GM18498 (cell line): ENCODE results near the gene ALDOA.
A peak's percentile ranks its signal among the peaks of the same experiment; 100 is the strongest.

Experiments
- ATAC-seq: cut with Tn5 transposase; IDR thresholded peaks from one replicate; pipeline ENCODE4 v1.9.1; 2021; ENCODE audit warnings: mild to moderate bottlenecking, moderate library complexity; ENCODE audit not compliant: unreplicated experiment

ALDOA gene

DNA sequence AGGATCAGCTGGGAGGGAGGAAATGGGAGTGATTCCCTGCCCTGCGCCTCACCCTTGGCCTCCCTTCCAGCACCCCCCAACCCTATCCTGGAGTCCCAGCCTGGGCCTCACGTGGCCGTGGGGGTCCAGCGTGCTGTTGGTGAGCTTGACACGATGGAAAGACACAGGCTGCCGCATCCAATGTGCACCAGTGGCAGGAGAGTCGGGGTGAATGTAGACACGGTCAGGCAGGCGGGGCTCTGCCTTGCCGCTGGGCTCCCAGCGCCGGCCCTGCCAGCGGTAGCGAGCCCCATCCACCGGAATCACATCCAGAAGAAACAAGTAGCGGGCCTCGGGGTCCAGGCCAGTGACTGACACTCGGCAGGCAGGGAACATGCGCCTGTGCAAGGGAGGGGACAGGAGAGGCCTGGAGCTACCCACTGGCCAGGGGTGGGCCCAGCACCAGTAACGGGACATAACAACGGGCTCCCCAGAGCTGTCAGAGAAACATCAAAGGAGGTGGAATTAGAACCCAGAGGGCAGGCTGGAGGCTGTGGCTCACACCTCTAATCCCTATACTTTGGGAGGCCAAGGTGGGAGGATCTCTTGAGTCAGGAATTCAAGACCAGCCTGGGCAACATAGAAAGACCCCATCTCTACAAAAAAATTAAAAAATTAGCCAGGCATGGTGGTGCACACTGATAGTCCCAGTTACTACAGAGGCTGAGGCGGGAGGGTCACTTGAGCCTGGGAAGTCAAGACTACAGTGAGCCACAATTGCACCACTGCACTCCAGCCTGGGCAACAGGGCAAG, 23.5 kb downstream of the ALDOA start:
- no peak for ATAC-seq

DNA sequence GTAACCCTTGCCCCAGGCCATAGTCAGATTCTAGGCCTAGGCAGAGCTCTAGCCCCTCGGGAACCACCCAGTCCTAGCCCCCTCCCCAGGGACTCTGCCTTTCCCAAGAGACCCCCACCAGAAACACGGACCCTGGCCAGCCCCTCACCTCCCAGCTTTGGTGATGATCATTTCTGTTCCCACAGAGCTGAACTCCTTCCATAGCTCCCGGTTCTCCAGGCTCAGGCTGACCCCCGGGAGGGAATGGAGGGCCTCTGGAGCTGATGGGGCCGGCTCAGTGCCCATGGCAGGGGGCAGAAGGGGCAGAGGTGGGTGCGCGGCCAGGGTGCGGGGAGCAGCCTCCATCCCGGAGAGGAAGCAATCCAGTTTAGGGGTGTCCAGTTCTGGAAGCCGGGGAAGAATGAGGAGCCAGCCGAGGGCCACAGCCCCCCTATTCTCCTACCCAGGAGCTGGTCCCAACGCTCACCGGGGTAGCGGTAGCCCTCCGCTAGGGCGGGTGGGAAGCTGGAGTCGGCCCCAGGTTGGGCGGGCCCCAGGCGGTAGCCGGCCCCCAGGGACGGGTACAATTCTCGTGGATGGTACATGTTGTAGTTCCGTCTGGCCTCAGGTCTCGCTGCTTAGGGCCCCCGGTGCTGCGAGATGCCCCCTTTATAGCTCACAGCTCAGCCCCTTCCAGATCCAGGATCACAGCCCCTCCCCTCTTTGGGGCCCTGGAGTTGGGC, 25.2 kb downstream of the ALDOA start:
- ATAC-seq, result no peak

DNA sequence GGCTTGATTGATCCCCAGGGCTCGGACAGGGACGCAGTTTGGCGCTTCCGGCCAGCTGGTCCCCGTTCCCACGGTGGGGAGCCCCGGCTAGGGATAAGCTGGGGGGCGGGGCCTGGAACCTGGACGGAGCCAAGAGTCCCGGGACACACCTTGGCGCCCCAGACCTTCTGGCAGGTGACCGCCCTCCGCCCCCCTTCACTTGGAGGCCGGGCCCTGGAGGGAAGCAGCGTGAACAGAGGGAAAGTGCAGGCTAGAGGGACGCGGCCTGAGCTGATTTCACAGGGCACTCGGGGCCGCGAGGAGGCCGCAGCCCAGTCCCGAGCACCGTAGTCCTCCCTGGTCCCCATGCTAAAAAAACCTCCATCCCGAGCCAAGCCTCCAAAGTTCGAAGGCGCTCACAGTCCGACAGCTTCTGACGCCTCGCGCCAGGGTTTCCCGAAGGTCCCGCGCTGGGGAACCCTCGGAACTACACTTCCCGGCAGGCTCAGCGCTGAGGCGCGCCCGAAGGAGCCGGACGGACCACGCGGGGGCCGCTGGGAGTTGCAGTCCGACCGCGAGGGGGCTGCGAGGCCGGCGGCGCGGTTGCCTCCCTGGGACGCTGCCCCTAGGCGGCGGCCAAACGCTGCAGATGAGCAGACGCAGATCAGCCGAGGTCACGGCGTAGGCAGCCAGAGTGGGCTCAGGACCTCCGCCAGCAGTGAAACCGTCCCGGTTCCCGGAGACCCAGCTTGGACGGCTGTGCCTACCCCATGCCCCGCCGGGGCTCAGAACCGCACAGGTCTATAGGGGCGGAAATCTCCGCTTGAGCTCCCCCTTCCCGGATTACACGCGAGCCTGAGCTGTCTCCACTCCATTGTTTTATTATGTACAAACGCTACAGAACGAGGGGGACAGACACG, 26.2 kb downstream of the ALDOA start, which contains the start of gene TBX6:
Gene TBX6, minus strand, starts transcription at position 451 of the 899 bp plus-strand sequence. CDS start 731 bp downstream, outside the sequence.
- peak; percentile 73 for ATAC-seq

DNA sequence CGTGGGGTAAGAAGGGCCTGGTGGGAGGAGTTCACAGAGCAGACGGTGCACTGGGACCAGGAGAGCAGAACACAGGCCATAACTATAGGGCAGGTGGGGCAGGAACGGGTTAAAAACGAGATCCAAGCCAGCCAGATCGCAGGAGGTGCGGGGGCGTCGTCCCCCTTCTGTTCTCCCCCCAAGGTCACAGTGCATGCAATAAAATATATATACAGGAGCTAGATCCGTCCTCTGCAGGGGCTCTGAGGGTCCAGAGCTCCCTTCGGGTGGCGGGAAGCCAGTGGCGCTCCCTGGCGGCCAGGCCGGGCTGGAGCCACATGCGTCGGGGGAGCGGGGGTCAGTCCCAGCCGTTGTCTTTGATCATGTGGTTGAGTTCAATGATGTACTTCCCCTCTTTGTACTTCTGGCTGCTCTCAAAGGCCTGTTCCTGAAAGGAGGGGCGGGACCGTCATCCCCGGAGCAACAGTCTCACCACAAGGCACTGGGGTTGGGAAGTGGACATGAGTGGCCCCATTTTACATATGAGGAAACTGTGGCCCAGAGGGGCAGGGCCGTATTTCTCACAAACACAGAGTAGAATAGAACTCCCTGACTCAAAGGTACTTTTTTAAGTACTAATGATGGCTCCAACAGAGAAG, 26.9 kb downstream of the ALDOA start:
- ATAC-seq, result peak; percentile 44

DNA sequence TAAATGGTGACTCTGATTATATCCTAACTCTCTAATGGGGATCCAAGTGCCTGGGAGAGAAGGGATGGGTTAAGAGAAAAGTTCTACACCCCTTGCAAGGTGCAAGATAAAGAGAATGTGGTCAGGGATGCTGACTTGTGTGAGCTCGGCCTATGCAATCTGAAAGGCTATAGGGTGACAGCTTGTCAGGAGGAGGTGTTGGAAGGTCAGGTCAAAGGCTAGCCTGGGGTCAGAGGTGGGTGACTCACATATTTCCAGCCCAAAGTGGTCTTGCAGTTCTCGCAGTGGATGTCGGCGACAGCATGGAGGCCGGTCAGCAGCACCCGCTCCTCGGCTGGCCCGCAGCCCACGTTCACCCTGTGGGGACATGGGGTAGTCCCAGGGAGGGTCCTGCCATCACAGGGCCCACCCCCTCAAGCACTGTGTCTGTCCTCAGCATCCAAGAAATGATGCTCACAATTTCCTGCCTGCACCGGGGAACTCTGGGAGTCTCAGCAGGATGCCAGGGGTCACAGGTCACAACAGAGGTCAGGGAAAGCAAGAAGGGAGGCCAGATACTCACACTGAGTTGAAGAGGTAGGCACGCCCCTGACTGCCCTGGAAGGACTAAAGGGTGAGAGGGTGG, 29.1 kb downstream of the ALDOA start:
- ATAC-seq, result no peak

DNA sequence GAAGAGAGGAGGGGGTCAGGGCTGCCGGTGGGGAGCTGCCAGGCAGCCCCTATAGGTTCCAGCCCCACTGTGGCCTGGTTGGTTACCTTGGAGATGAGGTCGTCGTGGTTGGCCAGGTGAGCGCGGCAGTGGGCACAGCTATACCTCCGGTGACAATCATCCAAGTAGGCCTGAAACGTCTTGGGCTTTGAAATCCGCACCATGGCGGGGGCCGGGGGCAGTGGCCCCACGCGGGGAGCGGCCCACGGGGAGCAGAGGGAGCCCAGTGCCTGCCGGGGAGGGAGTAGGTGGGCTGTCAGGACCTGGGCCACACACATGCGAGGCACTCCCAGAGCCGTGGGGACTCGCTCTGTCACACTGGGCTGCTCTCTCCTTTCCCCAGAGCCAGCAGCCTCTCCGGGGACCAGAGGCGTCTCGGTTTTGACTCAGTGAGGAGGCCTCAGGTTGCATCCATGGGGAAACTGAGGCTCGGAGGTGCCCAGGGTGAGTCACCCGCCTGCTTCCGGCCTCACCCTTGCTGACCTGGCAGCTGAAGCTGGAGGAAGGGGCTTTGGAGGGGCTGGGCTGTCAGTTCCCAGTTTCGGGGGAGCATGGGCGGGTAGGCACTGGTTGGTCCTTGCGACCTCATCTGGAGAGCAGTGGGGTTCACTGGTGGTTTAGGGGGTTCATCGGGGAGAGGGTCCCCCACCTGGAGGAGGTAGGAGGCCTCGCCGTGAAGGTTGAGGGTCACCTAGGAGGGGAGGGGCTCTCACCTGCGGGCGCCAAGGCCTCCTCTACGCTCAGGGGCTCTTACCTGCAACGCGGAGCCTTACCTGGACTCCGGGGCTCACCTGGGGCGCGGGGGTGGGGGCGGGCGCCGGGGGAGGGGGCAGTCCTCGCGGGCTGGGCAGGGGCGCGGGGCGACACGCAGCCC, 29.9 kb downstream of the ALDOA start:
- ATAC-seq, result no peak

DNA sequence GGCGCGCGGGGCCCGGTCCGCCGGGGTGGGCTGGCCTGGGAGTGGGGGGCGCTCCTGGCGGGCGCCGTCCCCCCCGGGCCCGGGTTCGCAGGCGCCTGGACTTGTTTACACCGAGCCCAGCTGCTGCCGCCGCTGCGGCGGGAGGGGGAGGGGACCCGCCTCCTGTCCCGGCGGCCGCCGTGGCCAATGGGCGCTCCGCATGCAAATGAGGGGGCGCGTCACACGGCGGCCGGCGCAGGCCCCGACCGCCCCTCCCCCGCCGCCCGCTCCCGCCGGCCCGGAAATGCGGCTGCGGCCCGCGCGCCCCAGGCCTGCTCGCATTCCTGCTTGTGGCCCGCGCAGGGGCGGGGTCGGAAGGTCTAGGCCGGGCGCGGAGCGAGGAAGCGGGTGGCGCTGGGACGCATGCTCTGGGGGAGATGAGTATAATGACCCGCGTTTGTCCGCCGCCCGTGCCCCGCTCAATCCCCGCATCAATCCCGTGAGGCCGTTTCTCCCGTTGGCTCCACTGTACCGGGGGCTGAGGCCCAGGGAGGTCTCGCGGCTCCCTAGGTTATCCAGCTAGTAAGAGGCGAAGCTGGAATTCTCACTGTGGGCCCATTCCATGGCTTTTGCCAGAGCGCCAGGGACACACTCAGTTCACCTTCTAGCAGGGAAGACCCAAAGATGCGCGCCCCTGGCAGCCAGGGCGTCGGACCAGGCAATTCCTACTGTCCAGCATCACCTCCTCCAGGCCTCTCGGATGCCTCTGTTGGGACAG, 30.7 kb downstream of the ALDOA start, which contains the start of gene YPEL3:
Gene YPEL3, minus strand, starts transcription at position 109 of the 757 bp plus-strand sequence. CDS start 731 bp downstream, outside the sequence.
- peak; percentile 65 for ATAC-seq

DNA sequence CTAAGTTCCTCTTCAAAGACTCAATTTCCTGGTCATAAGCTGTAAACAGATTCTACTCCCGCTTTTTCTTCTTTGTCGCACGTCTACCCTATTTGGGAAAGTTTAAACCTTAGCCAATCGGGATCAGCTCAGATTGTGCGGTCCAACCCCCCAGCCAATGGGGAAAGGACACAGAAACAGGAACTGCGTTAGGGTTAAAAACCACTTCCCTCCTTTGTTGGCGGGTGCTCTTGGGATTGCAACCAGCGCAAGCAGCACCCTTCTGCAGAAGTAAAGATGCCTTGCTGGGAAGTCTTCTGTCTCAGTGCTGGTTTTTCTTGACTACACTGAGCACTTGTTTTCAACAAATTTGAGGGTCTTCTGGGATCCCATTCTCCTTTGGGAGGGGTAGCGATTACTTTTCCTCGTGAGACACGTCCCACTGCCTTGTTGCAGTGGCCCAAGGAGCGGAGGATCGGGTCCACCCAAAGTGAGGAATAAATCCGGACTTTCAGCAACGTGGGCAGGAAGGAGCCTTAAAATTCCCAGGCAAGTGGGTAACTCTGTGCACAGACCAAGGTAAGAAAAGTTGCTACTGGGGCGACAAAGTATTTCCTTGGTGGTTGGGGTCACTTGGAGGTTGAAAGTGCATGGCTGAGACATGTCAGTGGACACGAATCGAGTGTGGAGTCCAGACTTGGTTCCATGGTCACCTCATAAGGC, 31.5 kb downstream of the ALDOA start:
- ATAC-seq, result no peak

DNA sequence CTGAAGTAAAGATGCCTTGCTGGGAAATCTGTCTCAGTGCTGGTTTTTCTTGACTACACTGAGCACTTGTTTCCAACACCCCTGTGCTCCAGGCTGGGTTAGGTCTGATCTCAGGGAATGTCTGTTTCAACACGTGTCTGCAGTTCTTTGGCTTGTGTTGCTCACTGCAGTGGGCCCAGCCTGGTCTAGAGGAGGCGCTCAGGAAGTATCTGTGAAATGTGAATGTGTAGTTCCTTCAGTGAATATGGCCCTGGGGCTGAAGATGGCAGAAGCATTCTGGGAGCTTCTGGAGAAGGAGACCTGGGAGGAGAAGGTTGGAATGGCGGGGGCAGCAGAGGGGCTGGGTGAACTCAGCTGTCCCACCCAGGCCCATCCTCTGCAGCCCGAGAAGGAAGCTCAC, 38.5 kb downstream of the ALDOA start:
- ATAC-seq, result no peak

DNA sequence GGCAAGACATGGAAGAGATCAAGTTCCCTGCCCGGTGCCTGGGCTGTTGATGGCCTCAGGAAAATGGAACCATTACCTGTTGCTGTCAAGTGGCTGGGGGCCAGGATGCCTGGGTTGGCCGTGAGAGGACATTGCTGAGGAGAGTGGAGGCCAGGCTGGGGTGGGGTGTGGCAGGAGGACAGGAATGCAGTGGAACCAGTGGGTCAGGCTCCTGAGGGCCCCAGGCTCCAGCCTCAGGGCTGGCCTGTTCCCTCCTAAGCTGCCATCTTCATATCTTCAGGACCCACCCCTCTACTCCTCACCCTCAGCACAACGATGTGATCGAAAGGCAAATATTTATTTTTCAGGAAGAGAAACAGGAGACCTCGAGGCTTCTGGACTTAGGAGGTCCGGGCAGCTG, 38.9 kb downstream of the ALDOA start:
- ATAC-seq, result no peak

DNA sequence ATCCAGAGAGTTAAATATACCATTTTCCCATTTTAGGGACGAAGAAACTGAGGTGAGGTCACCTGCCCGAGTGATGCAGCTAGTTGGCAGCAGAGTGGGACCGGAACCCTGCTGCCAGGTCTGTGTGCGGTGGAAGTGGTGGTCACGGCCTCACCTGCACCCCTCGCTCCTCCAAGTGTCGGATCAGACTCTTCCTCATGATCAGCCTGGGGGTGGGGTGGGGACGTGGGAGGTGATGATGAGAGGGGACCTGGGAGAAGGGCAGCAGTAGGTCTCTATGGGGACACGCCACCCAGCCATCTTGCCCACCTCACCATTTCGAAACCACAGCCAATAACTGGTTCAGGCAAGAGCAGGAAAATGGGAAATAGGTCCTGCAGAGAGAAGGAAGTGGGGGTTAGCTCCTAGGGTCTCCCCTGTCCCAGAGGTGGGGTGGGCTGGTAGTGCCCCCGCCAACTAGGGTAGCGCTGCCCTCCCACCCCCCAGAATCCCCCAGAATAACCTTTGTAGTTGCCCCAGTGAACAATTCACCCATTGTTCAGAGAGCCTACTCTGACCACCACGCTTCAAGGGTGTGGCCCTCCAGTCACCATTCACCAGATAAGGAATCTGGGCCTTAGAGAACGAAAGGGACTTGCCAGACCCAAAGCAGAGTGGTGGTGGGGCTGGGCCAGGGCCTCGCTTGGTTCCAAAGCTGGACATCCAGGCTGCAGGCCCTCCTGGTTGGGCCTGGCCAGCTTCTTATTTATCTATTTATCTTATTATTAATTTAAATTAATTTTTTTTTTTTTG, 42.7 kb downstream of the ALDOA start:
- ATAC-seq, result no peak

DNA sequence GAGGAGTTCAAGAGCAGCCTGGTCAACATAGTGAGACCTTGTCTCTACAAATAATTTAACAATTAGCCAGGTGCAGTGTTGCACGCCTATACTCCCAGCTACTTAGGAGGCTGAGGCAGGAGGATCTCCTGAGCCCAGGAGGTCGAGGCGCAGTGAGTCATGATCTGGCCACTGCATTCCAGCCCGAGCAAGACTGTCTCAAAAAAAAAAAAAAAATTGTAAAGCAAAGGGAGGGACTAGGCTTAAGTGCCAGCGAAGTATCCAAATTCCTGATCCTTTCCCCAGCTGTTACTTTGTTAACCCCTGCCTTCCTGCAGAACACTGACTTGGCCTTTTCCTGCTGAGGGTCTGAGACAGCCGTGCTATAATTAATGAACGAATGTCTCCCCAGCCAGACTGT, 45.1 kb downstream of the ALDOA start:
- no peak for ATAC-seq

DNA sequence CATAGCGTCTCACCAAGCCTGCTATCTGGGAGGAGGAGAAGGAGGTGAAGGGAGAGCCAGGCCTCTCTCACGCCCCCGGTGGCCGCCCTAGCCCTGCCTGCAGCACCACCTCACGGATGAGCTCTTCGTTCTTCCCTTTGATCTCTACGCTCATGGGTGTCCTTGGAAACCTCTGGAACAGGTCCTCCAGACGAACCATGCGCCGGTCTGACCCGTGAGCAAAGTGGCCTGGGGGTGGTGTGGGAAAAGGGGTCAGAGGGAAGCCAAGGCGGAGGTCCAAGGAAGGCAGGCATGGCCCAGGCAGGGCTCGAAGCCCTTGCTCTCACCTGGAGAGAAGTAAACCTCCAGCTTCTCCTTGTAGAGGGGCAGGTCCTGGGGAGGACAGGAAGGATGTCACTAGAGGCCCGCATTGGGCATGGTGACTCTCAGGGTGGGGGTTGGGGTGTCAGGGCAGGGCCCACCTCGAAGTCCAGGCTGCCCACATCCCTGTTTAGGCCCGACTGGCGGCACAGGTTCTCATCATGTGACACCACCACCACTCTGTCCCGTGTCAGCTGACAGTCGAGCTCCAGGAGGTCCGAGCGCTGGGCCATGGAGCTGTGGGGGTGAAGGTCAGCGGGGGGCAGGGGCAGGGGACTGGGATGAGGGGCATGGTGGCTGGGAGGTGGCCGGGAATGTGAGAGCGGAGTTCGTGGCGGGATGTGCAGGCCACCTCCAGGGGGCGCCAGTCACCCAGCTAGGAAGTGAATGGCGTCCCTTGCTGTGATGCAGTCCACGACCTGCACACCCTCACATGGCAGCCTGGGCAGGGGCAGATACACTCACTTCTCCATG, 46.9 kb downstream of the ALDOA start:
- no peak for ATAC-seq

DNA sequence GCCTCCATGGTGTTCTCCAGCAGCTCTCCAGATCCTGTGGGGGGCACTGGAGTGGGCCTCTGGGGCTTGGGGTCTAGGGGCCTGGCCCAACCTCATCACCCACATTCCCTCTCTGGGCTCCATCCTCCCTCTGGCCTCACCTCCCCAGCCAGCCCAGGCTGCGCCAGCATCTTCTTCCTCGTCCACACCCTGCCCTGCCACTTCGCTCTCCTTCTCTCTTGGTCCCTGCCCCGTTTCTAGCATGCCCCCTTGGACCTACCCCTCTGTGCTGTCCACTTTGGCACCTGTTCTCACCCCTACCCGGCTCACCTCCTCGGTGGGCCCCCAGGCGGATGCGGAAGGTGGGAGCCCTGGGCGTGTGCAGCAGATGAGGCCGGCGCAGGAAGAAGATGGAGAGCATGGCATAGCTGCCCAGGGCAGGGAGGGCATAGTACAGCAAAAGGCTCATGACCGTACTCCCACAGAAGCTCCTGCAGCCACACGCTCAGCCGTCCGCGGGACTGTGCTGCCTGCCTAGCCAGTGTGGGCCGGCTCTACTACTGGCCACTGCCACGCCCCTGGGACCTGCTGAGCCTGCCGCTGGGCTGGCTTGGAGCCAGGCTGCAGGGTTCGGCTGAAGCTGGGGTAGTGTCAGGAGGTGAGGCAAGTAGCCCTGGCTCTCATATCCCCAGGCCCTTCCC, 47.6 kb downstream of the ALDOA start, which contains the start of gene GDPD3:
Gene GDPD3, minus strand, starts transcription at position 507 of the 680 bp plus-strand sequence. Its CDS starts 59 bp downstream, at position 448.
- ATAC-seq, result no peak

DNA sequence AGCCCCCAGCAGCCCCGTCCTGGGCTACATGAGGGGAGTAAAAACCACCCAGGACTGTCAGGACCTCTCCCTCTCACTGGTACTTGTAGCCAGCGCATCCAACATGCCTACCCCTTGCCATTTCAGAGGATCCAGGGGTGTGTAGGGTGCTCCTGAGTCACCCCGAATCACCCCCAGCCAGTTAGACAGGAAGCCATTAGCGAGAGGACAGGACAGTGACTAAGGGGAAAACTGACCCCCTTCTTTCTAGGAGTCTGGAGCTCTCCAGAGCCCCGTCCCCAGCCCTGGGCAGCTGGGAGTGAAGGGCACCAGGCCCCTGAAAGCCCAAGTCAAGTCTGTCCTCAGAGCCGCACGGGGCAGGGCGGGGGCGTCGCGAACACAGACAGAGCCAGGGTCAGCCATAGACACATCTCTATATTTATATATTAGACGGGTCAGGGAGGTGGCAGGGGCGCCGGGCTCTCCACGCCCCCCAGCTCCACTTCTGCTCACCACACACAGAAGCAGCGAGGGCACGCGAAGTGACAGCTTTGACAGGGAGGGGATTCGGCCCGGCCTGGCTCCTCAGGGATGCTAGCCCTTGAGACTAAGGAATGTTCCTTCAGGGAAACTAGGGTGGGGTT, 48.3 kb downstream of the ALDOA start:
- no peak for ATAC-seq
